ENCODE measurements around the gene ZNF101.
A peak's percentile ranks its signal among the peaks of the same experiment; 100 is the strongest.

The ZNF101 gene

DNA sequence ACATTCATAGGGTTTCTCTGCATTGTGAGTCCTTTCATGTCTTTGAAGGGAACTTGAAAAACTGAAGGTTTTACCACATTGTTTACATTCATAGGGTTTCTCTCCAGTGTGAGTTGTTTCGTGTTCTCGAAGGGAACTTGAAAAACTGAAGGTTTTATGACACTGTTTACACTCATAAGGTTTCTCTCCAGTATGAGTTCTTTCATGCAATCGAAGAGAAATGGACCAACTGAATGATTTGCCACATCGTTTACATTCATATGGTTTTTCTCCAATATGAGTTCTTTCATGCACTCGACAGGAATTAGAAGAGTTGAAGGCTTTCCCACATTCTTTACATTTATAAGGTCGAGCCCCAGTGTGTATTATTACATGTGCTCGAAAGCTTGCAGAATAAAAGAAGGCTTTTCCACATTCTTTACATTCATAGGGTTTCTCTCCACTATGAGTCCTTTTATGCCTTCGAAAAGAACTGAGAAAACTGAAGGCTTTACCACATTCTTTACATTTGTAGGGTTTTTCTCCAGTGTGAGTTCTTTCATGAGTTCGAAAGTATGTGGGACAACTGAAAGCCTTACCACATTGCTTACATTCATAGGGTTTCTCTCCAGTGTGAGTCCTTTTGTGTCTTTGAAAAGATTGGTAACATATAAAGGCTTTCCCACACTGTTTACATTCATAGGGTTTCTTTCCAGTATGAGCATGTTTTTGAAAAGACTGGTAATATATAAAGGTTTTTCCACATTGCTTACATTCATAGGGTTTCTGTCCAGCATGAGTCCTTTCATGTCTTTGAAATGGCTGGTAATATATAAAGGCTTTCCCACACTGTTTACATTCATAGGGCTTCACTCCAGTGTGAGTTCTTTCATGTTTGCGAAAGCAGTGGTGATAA lies 43.5 kb downstream of the ZNF101 start:
- DNase-seq (ENCODE audit: low read depth) = no peak

DNA sequence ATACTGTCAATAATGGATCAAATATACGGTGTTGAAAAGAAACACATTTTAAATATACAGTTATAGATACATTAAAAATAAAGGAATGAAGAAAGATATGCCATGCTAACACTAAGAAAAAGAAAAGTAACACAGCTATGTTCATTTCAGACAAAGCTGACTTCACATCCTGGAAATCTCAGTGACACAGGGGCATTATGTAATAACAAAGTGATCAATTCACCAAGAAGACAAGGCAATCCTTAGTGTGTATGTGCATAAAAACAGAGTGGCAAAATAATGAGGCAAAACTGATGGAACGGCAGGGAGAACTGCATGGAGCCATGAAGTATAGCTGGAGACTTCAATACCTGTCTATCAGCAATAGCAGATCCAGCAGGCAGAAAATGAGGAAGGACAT lies 51.2 kb downstream of the ZNF101 start:
- no peak for DNase-seq (ENCODE audit: low read depth)

DNA sequence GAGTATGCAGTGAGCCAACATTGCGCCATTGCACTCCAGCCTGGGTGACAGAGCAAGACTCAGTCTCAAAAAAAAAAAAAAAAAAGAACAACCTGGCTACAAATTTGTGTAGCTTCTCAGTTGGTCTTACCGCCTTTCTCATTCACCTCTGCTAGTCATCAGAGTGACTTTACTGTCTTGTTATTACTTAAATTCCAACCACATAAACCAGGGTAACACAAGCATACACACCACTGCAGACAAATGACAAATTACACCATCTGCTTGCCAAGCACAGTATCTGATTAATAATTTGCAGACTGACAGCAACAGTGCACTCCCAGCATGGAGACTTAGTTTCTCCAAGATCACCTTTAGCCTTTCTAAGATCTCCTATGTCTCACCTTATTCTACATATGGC lies 53.3 kb downstream of the ZNF101 start:
- no peak for DNase-seq (ENCODE audit: low read depth)

DNA sequence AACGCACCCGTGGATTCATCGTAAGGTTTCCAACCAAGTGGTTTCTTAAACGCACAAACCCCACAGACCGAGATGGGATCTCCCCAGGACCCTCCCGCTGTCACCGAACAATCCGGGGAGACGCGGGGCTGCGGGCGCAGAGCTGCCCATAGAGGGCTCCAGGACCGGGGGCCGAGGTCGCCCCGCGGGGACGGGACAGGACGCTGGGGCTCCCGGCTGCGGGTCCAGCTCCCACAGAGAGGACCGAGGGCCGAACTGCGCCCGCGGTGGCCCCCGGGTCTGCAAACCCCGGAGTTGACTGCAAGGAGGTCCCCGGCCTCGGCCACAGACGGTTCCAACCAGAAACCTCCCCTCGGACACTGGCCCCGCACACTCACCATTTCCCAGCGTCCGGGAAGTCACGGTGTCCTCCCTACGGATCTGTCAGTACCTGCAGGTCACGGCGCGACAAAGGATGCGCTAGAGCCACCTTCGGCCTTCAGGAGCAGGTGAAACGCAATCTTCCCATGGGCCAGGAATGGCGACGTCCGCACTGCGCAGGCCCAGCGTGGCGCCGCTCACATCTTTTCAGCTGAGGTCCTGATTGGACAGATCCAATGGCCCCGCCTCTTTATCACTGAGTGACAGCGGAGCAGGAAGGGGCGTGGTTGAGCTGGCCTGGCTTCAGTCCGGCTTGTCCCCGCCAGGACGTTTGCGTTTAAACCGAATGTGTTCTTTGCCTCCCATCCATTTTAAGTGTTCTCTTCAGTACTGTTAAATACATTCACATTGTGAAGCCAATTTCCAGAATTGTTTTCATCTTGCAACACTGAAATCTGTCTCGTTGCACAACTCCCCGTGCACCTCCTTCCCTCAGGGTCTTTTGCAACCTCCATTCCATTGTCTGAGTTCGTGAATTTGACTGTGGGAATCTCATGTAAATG lies 64.2 kb downstream of the ZNF101 start, which contains the start of gene ZNF14:
Gene ZNF14 (minus strand): TSS at position 534 of the 923 bp plus-strand sequence. CDS start 154 bp downstream, at position 380.
- DNase-seq (ENCODE audit: low read depth) = peak; percentile 92
